Measurements from ENCODE around the gene CALB2.

Gene CALB2

GRCh38 chr16:71399801-71400563, 41.5 kb downstream of the CALB2 start:
- no peak for DNase-seq

- no peak for DNase-seq
These were observed 43.5 kb downstream of the CALB2 start for GRCh38 chr16:71402007-71402406.

- no peak for DNase-seq
These were observed 44.2 kb downstream of the CALB2 start for GRCh38 chr16:71402674-71403073.

GRCh38 chr16:71404364-71404763, 45.8 kb downstream of the CALB2 start:
- DNase-seq, result no peak

GRCh38 chr16:71406316-71406715, 47.8 kb downstream of the CALB2 start:
- no peak for DNase-seq

GRCh38 chr16:71406724-71407123, 48.2 kb downstream of the CALB2 start:
- DNase-seq, result no peak

- DNase-seq, result no peak
These were observed 49.2 kb downstream of the CALB2 start for GRCh38 chr16:71407731-71408130.

- DNase-seq, result no peak
These were observed 50.0 kb downstream of the CALB2 start for GRCh38 chr16:71408536-71408935.

- no peak for DNase-seq
These were observed 50.7 kb downstream of the CALB2 start for GRCh38 chr16:71409011-71409775.

GRCh38 chr16:71410146-71410545, 51.6 kb downstream of the CALB2 start:
- DNase-seq, result no peak

- peak; percentile 44 for DNase-seq
These were observed 54.0 kb downstream of the CALB2 start for GRCh38 chr16:71412270-71413160.

- no peak for DNase-seq
These were observed 54.8 kb downstream of the CALB2 start for GRCh38 chr16:71413341-71413740.

GRCh38 chr16:71414038-71414437, 55.5 kb downstream of the CALB2 start:
- no peak for DNase-seq

- DNase-seq, result no peak
These were observed 63.4 kb downstream of the CALB2 start for GRCh38 chr16:71421911-71422310.

- DNase-seq, result no peak
These were observed 64.5 kb downstream of the CALB2 start for GRCh38 chr16:71423016-71423415.

- no peak for DNase-seq
These were observed 65.3 kb downstream of the CALB2 start for GRCh38 chr16:71423865-71424264.

GRCh38 chr16:71424626-71425025, 66.1 kb downstream of the CALB2 start:
- DNase-seq, result no peak

- DNase-seq, result no peak
These were observed 67.2 kb downstream of the CALB2 start for GRCh38 chr16:71425746-71426068.

GRCh38 chr16:71426069-71426879, 67.8 kb downstream of the CALB2 start:
- DNase-seq, result no peak

- no peak for DNase-seq
These were observed 68.5 kb downstream of the CALB2 start for GRCh38 chr16:71426880-71427615.

GRCh38 chr16:71428385-71428784, 69.9 kb downstream of the CALB2 start:
- no peak for DNase-seq

- no peak for DNase-seq
These were observed 70.4 kb downstream of the CALB2 start for GRCh38 chr16:71428883-71429282.
